Adrenal gland (tissue), 12 donors: ENCODE data around the gene MRPL28. TPM values are rescaled to one million over a fixed set of nuclear protein-coding genes. Genes with fewer than 3 reads are reported as not detected.
"Not testable (repeated sequence)": the region's sequence is repeated elsewhere in the genome, so short reads cannot be mapped to it uniquely, and the experiment has no call there.

Source experiments
- DNase-seq, 7 donors: peaks; one replicate each; pipeline ENCODE4 v3.0.0-alpha.2; 2019 to 2020
- H3K27ac ChIP-seq, 5 donors: fragments of 200-600 bp; sonication (generic) in 4 of 5; 1 replicate in 3 of 5; 2 replicates in 2 of 5; pipeline versions ENCODE4 v1.5.1 to v1.8.0; 2016 to 2020; ENCODE audit warnings: mild to moderate bottlenecking in 1 of 5
- H3K27me3 ChIP-seq: fragments of 200-600 bp; 2 replicates; pipeline ENCODE4 v1.8.0; 2021
- H3K36me3 ChIP-seq, 2 donors: fragments of 200-600 bp; replicated peaks in 1 of 2; 1 replicate in 1 of 2; 2 replicates in 1 of 2; pipeline versions ENCODE4 v1.5.1 to v1.8.0; 2018 to 2022
- H3K4me1 ChIP-seq, 2 donors: fragments of 200-600 bp; replicated peaks in 1 of 2; 1 replicate in 1 of 2; 2 replicates in 1 of 2; pipeline versions ENCODE4 v1.5.1 to v1.8.0; 2018 to 2021
- H3K4me3 ChIP-seq, 4 donors: fragments of 200-600 bp; sonication (generic) in 3 of 4; one replicate each; pipeline ENCODE4 v1.5.1; 2016 to 2018
- H3K9me3 ChIP-seq, 3 donors: fragments of 200-600 bp; sonication (generic) in 1 of 3; replicated peaks in 1 of 3; 1 replicate in 2 of 3; 2 replicates in 1 of 3; pipeline versions ENCODE4 v1.5.1 to v1.8.0; 2016 to 2021
- POLR2A ChIP-seq, 2 donors: fragments of 450-650 bp; IDR thresholded peaks; one replicate each; pipeline ENCODE4 v1.6.1; 2017; ENCODE audit warnings: antibody characterized with exemption in 2 of 2, mild to moderate bottlenecking in 2 of 2, moderate library complexity in 1 of 2
- WGBS, 4 donors: extraction: QIAGEN DNeasy Blood & Tissue Kit in 2 of 4; methylation state at CpG; one replicate each; pipeline versions ENCODE4 v1.1.5 to v1.1.7; 2013 to 2017; 5-methylcytosine and 5-hydroxymethylcytosine counted together
- intact Hi-C, 2 donors: fragments of 100-400 bp; cut with DNase I; formaldehyde crosslinking; loops; one replicate each; pipeline versions ENCODE4 v1.14.1 to v1.15.0; 2022 to 2023
- polyA plus RNA-seq, 3 donors: library from polyadenylated mRNA; stranded (reverse); fragments of 200-250 nt in 2 of 3; fragments of 350-450 nt in 1 of 3; fragmentation: Illumina TruSeq in 1 of 3; extraction: RNeasy Lipid Tissue Mini Kit (QIAGEN cat#74804) in 1 of 3; gene quantifications; one replicate each; pipeline ENCODE4 v1.2.3, GENCODE V29; 2013 to 2014
- total RNA-seq, 9 donors: library from RNA; depleted of rRNA in 4 of 9; stranded (reverse); fragments of >200 nt in 4 of 9; fragments of 120-200 nt in 1 of 9; fragmentation: NEBNext Ultra II Directional in 1 of 9; extraction: Animal tissue kit (Norgen Biotek cat#: 25700) in 1 of 9; gene quantifications; one replicate each; pipeline versions ENCODE4 v1.1.0 to v1.2.4, GENCODE V29; 2013 to 2023
- TF ChIP-seq, protein P1 (sequence below), 6 experiments: fragments of 450-650 bp in 4 of 6; fragments of 200-600 bp in 2 of 6; sonication (generic) in 1 of 6; IDR thresholded peaks; 1 replicate in 5 of 6; 2 replicates in 1 of 6; pipeline versions ENCODE4 v1.5.1 to v1.8.0; 2016 to 2021; ENCODE audit warnings: antibody characterized with exemption in 6 of 6, mild to moderate bottlenecking in 2 of 6, moderate library complexity in 1 of 6
- donor health status: healthy with polysubstance abuse.
- donor health status: Bipolar disorder and iron deficiency.
- donor health status: DM: yes; HTN: yes; CAD: no.
- donor health status: DM: no; HTN: no; CAD: no.
- donor health status: DM: no; HTN: no; CAD: no.
- donor health status: DM: yes; HTN: yes; CAD: no.

MRPL28 gene
- total and polyA plus RNA-seq, 12 donors, result 42.9 to 155 (median 81.4) TPM

DNA sequence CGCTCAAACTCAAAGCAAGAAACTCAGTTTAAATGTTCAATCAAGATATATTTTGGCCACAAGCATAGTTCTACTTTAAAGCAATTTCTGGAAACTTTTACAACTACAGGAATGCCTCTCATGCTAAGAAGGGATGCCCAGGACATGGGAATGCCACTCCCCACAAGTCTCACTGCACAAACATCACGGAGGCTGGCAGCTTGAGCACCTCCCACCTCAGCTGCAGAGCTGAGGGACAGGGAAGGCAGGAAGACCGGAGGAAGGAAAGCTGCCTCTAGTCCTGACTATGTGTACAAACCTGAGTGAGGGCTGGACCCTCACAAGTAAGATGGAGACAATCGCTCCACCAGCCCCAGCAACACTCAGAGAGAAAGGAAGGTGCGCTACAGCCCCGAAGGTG is 23.1 kb downstream of the MRPL28 start:
- Histone ChIP-seq H3K36me3 (peaks cover 0 to 10% of the 10 kb centered on the region in 2 donors), H3K9me3 (no peaks in the 10 kb centered on the region), H3K4me1 (peaks cover 27 to 35% of the 10 kb centered on the region in 2 donors), H3K27me3 (no peaks in the 10 kb centered on the region), H3K4me3 (no peak overlapping the region), H3K27ac (no peak overlapping the region)
- intact Hi-C loops, result no loop called here
- TF ChIP-seq POLR2A (IDR thresholded peaks at IDR 0.05), result no peak
- TF ChIP-seq, protein P1, sequence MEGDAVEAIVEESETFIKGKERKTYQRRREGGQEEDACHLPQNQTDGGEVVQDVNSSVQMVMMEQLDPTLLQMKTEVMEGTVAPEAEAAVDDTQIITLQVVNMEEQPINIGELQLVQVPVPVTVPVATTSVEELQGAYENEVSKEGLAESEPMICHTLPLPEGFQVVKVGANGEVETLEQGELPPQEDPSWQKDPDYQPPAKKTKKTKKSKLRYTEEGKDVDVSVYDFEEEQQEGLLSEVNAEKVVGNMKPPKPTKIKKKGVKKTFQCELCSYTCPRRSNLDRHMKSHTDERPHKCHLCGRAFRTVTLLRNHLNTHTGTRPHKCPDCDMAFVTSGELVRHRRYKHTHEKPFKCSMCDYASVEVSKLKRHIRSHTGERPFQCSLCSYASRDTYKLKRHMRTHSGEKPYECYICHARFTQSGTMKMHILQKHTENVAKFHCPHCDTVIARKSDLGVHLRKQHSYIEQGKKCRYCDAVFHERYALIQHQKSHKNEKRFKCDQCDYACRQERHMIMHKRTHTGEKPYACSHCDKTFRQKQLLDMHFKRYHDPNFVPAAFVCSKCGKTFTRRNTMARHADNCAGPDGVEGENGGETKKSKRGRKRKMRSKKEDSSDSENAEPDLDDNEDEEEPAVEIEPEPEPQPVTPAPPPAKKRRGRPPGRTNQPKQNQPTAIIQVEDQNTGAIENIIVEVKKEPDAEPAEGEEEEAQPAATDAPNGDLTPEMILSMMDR (IDR thresholded peaks at IDR 0.05), result no peak
- no peak for DNase-seq
- WGBS, 4 donors, result 93 to 99% (median 97%) methylated on average over 4 to 6 of the region's 6 CpGs

DNA sequence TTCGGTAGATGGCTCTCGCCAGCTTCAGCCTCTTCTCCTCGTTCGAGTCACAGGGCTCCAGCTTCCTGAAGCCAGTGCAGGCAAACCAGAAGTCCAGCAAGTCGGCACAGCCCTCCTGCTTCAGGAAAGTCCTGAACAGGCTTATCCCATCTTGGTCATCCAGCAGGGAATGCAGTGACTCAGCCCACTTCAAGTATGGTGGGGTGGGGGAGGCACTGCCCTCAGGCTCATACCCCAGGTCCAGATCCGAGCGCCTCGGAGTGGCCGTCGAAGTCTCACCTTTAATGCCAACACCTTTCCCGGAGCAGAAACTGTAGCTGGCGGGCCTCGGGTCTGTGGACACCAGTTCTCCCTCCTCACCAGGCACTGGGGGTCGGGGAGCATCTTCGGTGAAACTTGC is 23.8 kb downstream of the MRPL28 start:
- DNase-seq, result no peak
- peaks cover 24 to 33% of the 10 kb centered on the region in 2 donors for H3K4me1 ChIP-seq
- H3K9me3 ChIP-seq, result no peaks in the 10 kb centered on the region
- TF ChIP-seq, protein P1 (IDR thresholded peaks at IDR 0.05), result no peak
- TF ChIP-seq POLR2A (IDR thresholded peaks at IDR 0.05), result no peak
- intact Hi-C loops, result no loop called here
- 91 to 96% (median 94%) methylated on average over 9 to 15 of the region's 15 CpGs for WGBS, 4 donors
- H3K36me3 ChIP-seq, result peaks cover 0 to 10% of the 10 kb centered on the region in 2 donors
- no peaks in the 10 kb centered on the region for H3K27me3 ChIP-seq
- H3K27ac ChIP-seq, result no peak overlapping the region
- H3K4me3 ChIP-seq, result no peak overlapping the region

DNA sequence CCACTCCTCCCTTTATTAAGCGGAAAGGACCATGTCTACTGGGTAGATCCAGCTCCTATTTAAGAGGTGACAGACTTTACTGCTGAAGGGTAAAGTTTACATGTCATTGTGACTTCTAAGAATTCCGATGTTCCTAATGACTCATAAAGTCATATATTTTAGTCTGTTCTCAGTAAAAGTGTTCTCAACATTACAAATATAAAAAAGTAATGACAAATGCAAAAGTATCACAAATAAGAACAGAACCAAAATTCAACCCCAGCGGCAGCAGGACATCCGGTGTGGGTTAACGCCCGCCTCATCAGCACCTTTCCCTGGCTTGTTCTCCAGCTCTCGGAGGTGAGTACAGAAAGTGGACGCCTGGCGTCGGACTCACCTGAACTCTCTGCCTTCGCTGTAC is 24.6 kb downstream of the MRPL28 start:
- intact Hi-C loops, result no loop called here
- Histone ChIP-seq H3K36me3 (peaks cover 0 to 10% of the 10 kb centered on the region in 2 donors), H3K27me3 (no peaks in the 10 kb centered on the region), H3K9me3 (no peaks in the 10 kb centered on the region), H3K4me1 (peaks cover 18 to 27% of the 10 kb centered on the region in 2 donors), H3K27ac (no peak overlapping the region), H3K4me3 (no peak overlapping the region)
- TF ChIP-seq POLR2A (IDR thresholded peaks at IDR 0.05), result no peak
- TF ChIP-seq, protein P1 (IDR thresholded peaks at IDR 0.05), result no peak
- 80 to 92% (median 90%) methylated on average over 11 of the region's 11 CpGs for WGBS, 4 donors
- no peak for DNase-seq

DNA sequence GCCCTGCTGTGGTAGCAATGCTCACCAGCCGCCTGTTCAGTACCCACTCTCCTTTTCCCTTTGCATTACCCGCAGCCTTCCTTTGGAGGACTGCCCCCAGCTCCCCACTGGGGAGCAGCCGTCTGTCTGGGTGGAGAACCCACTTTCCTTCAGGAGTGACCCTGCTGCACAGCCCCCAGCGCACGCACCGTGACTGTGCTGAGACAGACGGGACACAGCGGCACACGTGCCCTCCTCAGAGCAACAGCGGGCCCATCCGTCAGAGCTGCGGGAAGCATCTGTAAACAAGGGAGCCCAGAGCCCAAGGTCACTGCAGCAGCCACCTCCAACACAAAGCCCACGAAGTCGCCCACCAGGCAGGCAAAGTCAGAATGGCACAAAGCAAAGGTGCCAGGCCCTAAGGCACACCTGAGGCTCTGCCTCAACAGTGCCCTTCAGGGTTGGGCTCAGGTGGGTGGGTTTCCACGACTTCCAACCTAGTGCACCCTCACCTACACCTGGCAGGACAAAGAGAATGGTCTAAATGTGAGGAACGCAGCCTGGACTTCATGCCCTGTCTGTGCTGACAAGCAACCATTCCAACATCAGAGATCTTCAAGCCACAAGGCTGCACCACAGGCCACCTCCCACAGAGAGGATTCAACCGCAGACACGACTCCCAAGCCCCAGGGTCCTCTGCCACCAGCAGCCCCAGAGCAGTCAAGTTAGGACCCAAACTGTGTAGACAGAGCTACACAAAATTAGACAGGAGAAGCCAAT is 27.7 kb downstream of the MRPL28 start:
- intact Hi-C loops, result no loop called here
- Histone ChIP-seq H3K4me1 (peaks cover 9 to 11% of the 10 kb centered on the region in 2 donors), H3K27ac (no peak overlapping the region), H3K4me3 (no peak overlapping the region), H3K36me3 (peaks cover 0 to 10% of the 10 kb centered on the region in 2 donors), H3K9me3 (no peaks in the 10 kb centered on the region), H3K27me3 (no peaks in the 10 kb centered on the region)
- peak in 1 of 7 donors; percentile 40 for DNase-seq
- TF ChIP-seq, protein P1 (IDR thresholded peaks at IDR 0.05), result no peak
- no peak for TF ChIP-seq POLR2A (IDR thresholded peaks at IDR 0.05)
- 47 to 94% (median 66%) methylated on average over 3 to 18 of the region's 18 CpGs for WGBS, 4 donors

DNA sequence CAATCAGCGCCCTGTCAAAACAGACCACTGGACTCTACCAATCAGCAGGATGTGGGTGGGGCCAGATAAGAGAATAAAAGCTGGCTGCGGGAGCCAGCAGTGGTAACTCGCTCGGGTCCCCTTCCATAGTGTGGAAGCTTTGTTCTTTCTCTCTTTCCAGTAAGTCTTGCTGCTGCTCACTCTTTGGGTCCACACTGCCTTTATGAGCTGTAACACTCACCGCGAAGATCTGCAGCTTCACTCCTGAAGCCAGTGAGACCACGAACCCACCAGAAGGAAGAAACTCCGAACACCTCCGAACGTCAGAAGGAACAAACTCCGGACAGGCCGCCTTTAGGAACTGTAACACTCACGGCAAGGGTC is 28.4 kb downstream of the MRPL28 start:
- WGBS, 4 donors, result 86 to 98% (median 92%) methylated on average over 12 to 13 of the region's 13 CpGs

DNA sequence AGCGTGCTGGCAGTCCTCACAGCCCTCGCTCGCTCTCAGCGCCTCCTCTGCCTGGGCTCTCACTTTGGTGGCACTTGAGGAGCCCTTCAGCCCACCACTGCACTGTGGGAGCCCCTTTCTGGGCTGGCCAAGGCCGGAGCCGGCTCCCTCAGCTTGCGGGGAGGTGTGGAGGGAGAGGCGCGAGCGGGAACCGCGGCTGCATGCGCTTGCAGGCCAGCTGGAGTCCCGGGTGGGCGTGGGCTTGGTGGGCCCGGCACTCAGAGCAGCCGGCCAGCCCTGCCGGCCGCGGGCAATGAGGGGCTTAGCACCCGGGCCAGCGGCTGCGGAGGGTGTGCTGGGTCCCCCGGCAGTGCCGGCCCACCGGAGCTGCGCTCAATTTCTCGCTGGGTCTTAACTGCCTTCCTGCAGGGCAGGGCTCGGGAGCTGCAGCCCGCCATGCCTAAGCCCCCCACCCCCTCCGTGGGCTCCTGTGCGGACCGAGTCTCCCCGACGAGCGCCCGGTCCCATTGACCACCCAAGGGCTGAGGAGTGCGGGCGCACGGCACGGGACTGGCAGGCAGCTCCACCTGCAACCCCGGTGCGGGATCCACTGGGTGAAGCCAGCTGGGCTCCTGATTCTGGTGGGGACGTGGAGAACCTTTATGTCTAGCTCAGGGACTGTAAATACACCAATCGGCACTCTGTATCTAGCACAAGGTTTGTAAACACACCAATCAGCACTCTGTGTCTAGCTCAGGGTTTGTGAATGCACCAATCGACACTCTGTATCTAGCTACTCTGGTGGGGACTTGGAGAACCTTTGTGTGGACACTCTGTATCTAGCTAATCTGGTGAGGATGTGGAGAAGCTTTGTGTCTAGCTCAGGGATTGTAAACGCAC is 29.0 kb downstream of the MRPL28 start:
- H3K27me3 ChIP-seq, intact Hi-C loops, DNase-seq, H3K9me3 ChIP-seq, H3K4me3 ChIP-seq, H3K27ac ChIP-seq, H3K36me3 ChIP-seq: not testable (repeated sequence)
- peaks cover 9 to 11% of the 10 kb centered on the region in 2 donors for H3K4me1 ChIP-seq
- WGBS, 4 donors, result 95 to 100% (median 97%) methylated on average over 3 to 47 of the region's 47 CpGs

More for the DNA sequence above, 28.4 kb downstream of the MRPL28 start:
- H3K9me3 ChIP-seq, intact Hi-C loops, H3K27ac ChIP-seq, H3K36me3 ChIP-seq, DNase-seq, H3K4me3 ChIP-seq, H3K27me3 ChIP-seq: not testable (repeated sequence)
- peaks cover 9 to 11% of the 10 kb centered on the region in 2 donors for H3K4me1 ChIP-seq
